Measurements from ENCODE around the gene SGSM2. TPM values are rescaled to one million over a fixed set of nuclear protein-coding genes. Genes with fewer than 3 reads are reported as not detected.

SGSM2 gene
- total and polyA plus RNA-seq, 2 of the 13 experiments (the other 11 are each of a cell fraction or from before 2014, with no cell fraction given), result 30.4 to 51.3 TPM

GRCh38 chr17:2336215-2336851, 968 bp upstream of the SGSM2 start, which contains the start of gene TSR1 (continued):
- TF ChIP-seq ZNF3 (CRISPR knock-in tag; IDR thresholded peaks at IDR 0.05) (no peak; the same call in 1 of the 2 replicates), NONO (IDR thresholded peaks at IDR 0.05) (no peak), NONO (CRISPR knock-in tag; conservative IDR thresholded peaks at IDR 0.05) (peak; percentile 78), FOXK2 (IDR thresholded peaks at IDR 0.05) (peak; percentile 13; the same call in 1 of the 2 replicates), SNAI1 (CRISPR knock-in tag; IDR thresholded peaks at IDR 0.05; ENCODE audit: borderline replicate concordance) (no peak; the same call in none of the 2 replicates), EED (CRISPR knock-in tag; IDR thresholded peaks at IDR 0.05) (0 out of 2 replicates have a peak, but pooled peaks have one; percentile 34), SP1 (IDR thresholded peaks at IDR 0.05) (no peak), SP1 (CRISPR knock-in tag; IDR thresholded peaks at IDR 0.05) (peak; percentile 84), ZC3H13 (CRISPR knock-in tag; IDR thresholded peaks at IDR 0.05) (peak; percentile 78; the same call in 1 of the 2 replicates), ZGPAT (CRISPR knock-in tag; IDR thresholded peaks at IDR 0.05) (peak; percentile 86), ZNF800 (CRISPR knock-in tag; IDR thresholded peaks at IDR 0.05) (peak; percentile 83), ZNF891 (CRISPR knock-in tag; IDR thresholded peaks at IDR 0.05) (no peak), CBX5 (CRISPR knock-in tag; IDR thresholded peaks at IDR 0.05; ENCODE audit: borderline replicate concordance) (no peak; the same call in 1 of the 2 replicates), ZSCAN20 (CRISPR knock-in tag; IDR thresholded peaks at IDR 0.05; ENCODE audit: borderline replicate concordance) (no peak), ZNF256 (CRISPR knock-in tag; conservative IDR thresholded peaks at IDR 0.05) (peak; percentile 87; the same call in 1 of the 2 replicates), ZSCAN5A (CRISPR knock-in tag; IDR thresholded peaks at IDR 0.05; ENCODE audit: borderline replicate concordance) (no peak), ZNF34 (CRISPR knock-in tag; IDR thresholded peaks at IDR 0.05; ENCODE audit: borderline replicate concordance) (peak; percentile 17; the same call in 1 of the 2 replicates), THYN1 (CRISPR knock-in tag; IDR thresholded peaks at IDR 0.05; ENCODE audit: borderline replicate concordance, low read depth) (no peak), NFIB (CRISPR knock-in tag; IDR thresholded peaks at IDR 0.05; ENCODE audit: borderline replicate concordance) (no peak), ZNF7 (CRISPR knock-in tag; IDR thresholded peaks at IDR 0.05) (no peak), PLRG1 (conservative IDR thresholded peaks at IDR 0.05) (no peak), ZBTB38 (CRISPR knock-in tag; IDR thresholded peaks at IDR 0.05) (peak; percentile 67; the same call in 1 of the 2 replicates), SRSF4 (IDR thresholded peaks at IDR 0.05; ENCODE audit: low read depth, low read length, poor library complexity, severe bottlenecking) (no peak), TBX3 (IDR thresholded peaks at IDR 0.05; ENCODE audit: borderline replicate concordance) (no peak), ZNF264 (CRISPR knock-in tag; IDR thresholded peaks at IDR 0.05) (peak; percentile 79), ZNF558 (CRISPR knock-in tag; IDR thresholded peaks at IDR 0.05; ENCODE audit: borderline replicate concordance) (no peak)

All from HepG2 (cell line).